Right lung (tissue), 5 donors: ENCODE measurements around the gene ONECUT2. TPM values are rescaled to one million over a fixed set of nuclear protein-coding genes. Genes with fewer than 3 reads are reported as not detected.

Experiments
- DNase-seq, 2 donors: peaks; one replicate each; pipeline ENCODE4 v3.0.0-alpha.2; 2013
- polyA plus RNA-seq, 5 donors: library from polyadenylated mRNA; unstranded; fragments of 120-200 nt; gene quantifications; one replicate each; pipeline versions ENCODE4 v1.2.1 to v1.2.3, GENCODE V29; 2013; ENCODE audit warnings: inconsistent platforms in 1 of 5, low replicate concordance in 1 of 5; ENCODE audit not compliant: insufficient read length in 5 of 5, insufficient read depth in 1 of 5

Gene ONECUT2
- polyA plus RNA-seq, 5 donors, result 0.04 to 0.10 (median 0.08) TPM

- no peak for DNase-seq
These were observed 88.2 kb downstream of the ONECUT2 start for GRCh38 chr18:57523171-57523956.

- no peak for DNase-seq
These were observed 92.5 kb downstream of the ONECUT2 start for GRCh38 chr18:57527556-57528229.

- DNase-seq, result no peak
These were observed 94.0 kb downstream of the ONECUT2 start for GRCh38 chr18:57529151-57529550.

- peak; percentile 18 to 20 for DNase-seq
These were observed 98.1 kb downstream of the ONECUT2 start for GRCh38 chr18:57533006-57533867.

- DNase-seq, result no peak
These were observed 98.8 kb downstream of the ONECUT2 start for GRCh38 chr18:57533868-57534510.

- no peak for DNase-seq
These were observed 99.3 kb downstream of the ONECUT2 start for GRCh38 chr18:57534511-57534909.

- no peak for DNase-seq
These were observed 103.4 kb downstream of the ONECUT2 start for GRCh38 chr18:57538614-57539013.

GRCh38 chr18:57539702-57540101 lies 104.5 kb downstream of the ONECUT2 start:
- no peak for DNase-seq

Other genes starting within 250 kb of the ONECUT2 start
- gene ST8SIA3, start 82.8 kb upstream of the ONECUT2 start, polyA plus RNA-seq, result under 1 TPM; 0.06 to 0.28 (median 0.11) TPM
- gene FECH, start 151.3 kb downstream of the ONECUT2 start, polyA plus RNA-seq, result 10 to 100 TPM; 21.9 to 42.3 (median 30.8) TPM
- gene NARS1, start 186.5 kb downstream of the ONECUT2 start, polyA plus RNA-seq, result 100 to 1,000 TPM; 106 to 137 (median 131) TPM